Prostate gland (tissue), 2 donors: ENCODE results near the gene CPLANE2. TPM values are rescaled to one million over a fixed set of nuclear protein-coding genes. Genes with fewer than 3 reads are reported as not detected.

Source experiments
- DNase-seq: peaks from one replicate; pipeline ENCODE4 v3.0.0-alpha.2; 2019; ENCODE audit warnings: low spot score
- H3K27ac ChIP-seq, 2 donors: fragments of 200-600 bp; sonication (generic); 2 replicates each; pipeline ENCODE4 v1.5.1; 2017 to 2019
- H3K27me3 ChIP-seq: fragments of 200-600 bp; sonication (generic); replicated peaks from 2 replicates; pipeline ENCODE4 v1.5.1; 2019; ENCODE audit not compliant: insufficient read depth
- H3K36me3 ChIP-seq, 2 donors: fragments of 200-600 bp; sonication (generic); 1 replicate in 1 of 2; 2 replicates in 1 of 2; pipeline versions ENCODE4 v1.5.1 to v1.8.1; 2017 to 2019
- H3K4me1 ChIP-seq: fragments of 200-600 bp; sonication (generic); replicated peaks from 2 replicates; pipeline ENCODE4 v1.5.1; 2019
- H3K4me3 ChIP-seq, 2 donors: fragments of 200-600 bp; sonication (generic); 2 replicates each; pipeline ENCODE4 v1.5.1; 2017 to 2019
- H3K9me3 ChIP-seq: fragments of 200-600 bp; sonication (generic); 2 replicates; pipeline ENCODE4 v1.5.1; 2017
- POLR2A ChIP-seq: fragments of 450-650 bp; IDR thresholded peaks from one replicate; pipeline ENCODE4 v1.6.1; 2016; ENCODE audit warnings: antibody characterized with exemption, mild to moderate bottlenecking
- POLR2AphosphoS5 ChIP-seq: sonication (generic); formaldehyde crosslinking; IDR thresholded peaks from one replicate; pipeline ENCODE4 v1.6.1; 2017; ENCODE audit warnings: antibody characterized with exemption
- WGBS: methylation state at CpG from one replicate; pipeline ENCODE4 v1.1.5; 2018; 5-methylcytosine and 5-hydroxymethylcytosine counted together
- intact Hi-C: fragments of 100-400 bp; cut with DNase I; formaldehyde crosslinking; loops from one replicate; pipeline ENCODE4 v1.14.2; 2022
- total RNA-seq, 2 donors: library from RNA; depleted of rRNA; stranded (reverse); fragments of >200 nt; gene quantifications; one replicate each; pipeline ENCODE4 v1.1.0, GENCODE V29; 2016
- TF ChIP-seq, protein P1 (sequence below), 4 experiments: fragments of 200-600 bp in 2 of 4; fragments of 450-650 bp in 2 of 4; sonication (generic) in 2 of 4; IDR thresholded peaks; 1 replicate in 3 of 4; 2 replicates in 1 of 4; pipeline ENCODE4 v1.5.1; 2016 to 2019; ENCODE audit warnings: antibody characterized with exemption in 4 of 4, mild to moderate bottlenecking in 2 of 4, moderate library complexity in 2 of 4

Gene CPLANE2
- total RNA-seq, 2 donors from 2014 or later = 5.5 to 12.9 TPM

DNA sequence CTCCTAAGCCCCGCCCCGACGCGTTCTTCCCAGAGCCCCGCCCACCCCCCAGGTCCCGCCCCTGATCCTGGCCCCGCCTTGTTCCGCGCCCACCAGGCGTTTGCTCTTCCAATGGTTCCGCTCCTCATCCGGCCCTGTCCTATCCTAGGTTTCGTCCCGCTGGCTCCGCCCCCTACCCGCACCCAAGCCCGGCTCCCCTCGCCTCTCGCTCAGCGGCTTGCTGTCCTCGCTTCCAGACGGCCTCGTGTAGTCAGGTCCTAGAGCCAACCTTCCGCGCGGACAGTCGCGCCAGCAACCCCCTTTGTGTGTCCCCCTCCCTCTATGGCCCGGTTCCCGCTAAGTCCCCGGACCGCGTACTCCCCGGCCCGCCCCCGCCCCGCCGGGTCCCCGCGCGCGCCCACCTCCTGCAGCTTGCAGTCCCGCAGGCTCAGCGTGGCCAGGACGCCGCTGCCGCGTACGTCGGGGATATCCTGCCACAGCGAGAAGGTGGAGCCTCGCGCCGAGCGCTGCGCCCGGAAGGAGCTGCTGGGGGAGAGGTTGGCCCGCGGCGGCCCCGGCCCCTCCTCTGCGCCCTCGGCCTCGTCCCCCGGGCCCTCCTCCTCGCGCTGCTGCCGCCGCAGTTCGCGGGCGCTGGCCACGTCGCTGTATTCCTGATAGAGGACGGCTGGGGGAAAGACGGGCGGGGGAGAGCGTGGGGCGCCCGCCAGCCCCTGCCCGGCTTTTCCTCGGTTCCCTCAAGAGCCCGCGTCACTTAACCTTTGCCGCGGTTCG lies 30.3 kb downstream of the CPLANE2 start:
- no peaks in the 10 kb centered on the region for H3K36me3 ChIP-seq
- peak; percentile 98 for DNase-seq
- H3K27ac ChIP-seq = peak overlapping the region; percentile 86 to 87
- intact Hi-C loops = loop anchor here (5.0 kb wide), 2 partner anchors 36 to 146 kb away; partner anchors contain the start of gene FBXO42
- peak; percentile 84 for TF ChIP-seq POLR2A
- peak; percentile 81 for TF ChIP-seq POLR2AphosphoS5
- TF ChIP-seq, protein P1, sequence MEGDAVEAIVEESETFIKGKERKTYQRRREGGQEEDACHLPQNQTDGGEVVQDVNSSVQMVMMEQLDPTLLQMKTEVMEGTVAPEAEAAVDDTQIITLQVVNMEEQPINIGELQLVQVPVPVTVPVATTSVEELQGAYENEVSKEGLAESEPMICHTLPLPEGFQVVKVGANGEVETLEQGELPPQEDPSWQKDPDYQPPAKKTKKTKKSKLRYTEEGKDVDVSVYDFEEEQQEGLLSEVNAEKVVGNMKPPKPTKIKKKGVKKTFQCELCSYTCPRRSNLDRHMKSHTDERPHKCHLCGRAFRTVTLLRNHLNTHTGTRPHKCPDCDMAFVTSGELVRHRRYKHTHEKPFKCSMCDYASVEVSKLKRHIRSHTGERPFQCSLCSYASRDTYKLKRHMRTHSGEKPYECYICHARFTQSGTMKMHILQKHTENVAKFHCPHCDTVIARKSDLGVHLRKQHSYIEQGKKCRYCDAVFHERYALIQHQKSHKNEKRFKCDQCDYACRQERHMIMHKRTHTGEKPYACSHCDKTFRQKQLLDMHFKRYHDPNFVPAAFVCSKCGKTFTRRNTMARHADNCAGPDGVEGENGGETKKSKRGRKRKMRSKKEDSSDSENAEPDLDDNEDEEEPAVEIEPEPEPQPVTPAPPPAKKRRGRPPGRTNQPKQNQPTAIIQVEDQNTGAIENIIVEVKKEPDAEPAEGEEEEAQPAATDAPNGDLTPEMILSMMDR (IDR thresholded peaks at IDR 0.05) = no peak
- H3K27me3 ChIP-seq = no peaks in the 10 kb centered on the region
- 1% methylated on average over 73 of the region's 87 CpGs for WGBS
- H3K4me1 ChIP-seq = no peaks in the 10 kb centered on the region
- peak overlapping the region; percentile 47 for H3K4me3 ChIP-seq
- no peaks in the 10 kb centered on the region for H3K9me3 ChIP-seq

DNA sequence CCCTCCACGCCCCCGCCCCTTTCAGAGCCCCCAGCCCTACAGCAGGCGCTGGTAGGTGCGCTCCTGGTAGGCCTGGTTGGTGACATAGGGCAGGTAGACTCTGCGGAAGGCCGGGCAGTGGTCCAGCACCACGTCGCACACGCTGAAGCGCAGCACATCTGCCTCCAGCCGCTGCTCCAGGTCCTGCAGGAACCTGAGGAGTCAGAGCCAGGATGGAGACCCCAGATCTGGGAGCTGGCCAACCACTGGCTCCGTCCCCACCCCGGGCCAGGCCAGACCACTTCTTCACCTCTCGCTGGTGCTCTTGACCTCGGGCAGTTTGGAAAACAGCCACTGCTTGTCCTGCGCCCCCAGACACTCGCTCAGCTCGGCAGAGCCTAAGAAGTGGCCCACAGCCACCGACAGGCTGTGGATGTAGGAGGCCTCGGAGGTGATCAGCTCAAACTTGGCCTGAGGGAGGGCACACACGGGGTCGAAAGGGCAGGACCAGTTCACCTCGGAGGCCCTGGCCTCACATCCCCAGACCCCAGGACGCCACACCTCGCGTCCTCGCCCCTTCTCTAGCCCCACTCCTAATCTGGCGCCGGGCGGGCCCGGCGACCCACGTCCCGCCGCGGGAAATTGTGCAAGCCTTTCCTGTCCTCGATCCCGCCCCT lies 31.0 kb downstream of the CPLANE2 start:
- TF ChIP-seq POLR2AphosphoS5 = no peak
- TF ChIP-seq, protein P1 (IDR thresholded peaks at IDR 0.05) = no peak
- no peak for TF ChIP-seq POLR2A
- H3K4me3 ChIP-seq = peak overlapping the region; percentile 35 to 47
- H3K27me3 ChIP-seq = no peaks in the 10 kb centered on the region
- H3K9me3 ChIP-seq = no peaks in the 10 kb centered on the region
- no peaks in the 10 kb centered on the region for H3K36me3 ChIP-seq
- H3K27ac ChIP-seq = peak overlapping the region; percentile 64 to 87
- no peaks in the 10 kb centered on the region for H3K4me1 ChIP-seq
- DNase-seq = no peak
- 39% methylated on average over 38 of the region's 38 CpGs for WGBS
- intact Hi-C loops = loop anchor here (5.0 kb wide), 2 partner anchors 36 to 146 kb away; partner anchors contain the start of gene FBXO42

DNA sequence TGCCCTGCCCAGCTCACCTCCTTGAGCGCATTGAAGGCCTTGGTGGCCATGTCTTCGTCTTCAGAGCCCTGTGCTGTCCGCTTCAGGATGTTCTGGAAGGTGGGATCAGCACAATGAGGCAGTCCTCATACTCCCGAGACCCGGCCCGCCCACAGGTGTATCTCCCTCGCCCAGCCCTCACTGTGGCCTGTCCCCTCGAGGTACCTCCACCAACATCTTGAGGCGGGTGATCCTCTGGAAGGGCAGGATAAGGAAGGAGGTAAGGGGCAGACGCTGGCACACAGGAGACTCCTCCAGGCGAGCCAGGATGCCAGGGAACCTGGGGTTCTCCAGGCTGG lies 31.7 kb downstream of the CPLANE2 start:
- Histone ChIP-seq H3K36me3 (no peaks in the 10 kb centered on the region), H3K27ac (no peak overlapping the region), H3K9me3 (no peaks in the 10 kb centered on the region), H3K4me3 (no peak overlapping the region), H3K4me1 (no peaks in the 10 kb centered on the region), H3K27me3 (no peaks in the 10 kb centered on the region)
- TF ChIP-seq, protein P1 (IDR thresholded peaks at IDR 0.05) = no peak
- TF ChIP-seq POLR2A (no peak), POLR2AphosphoS5 (no peak)
- 96% methylated on average over 11 of the region's 11 CpGs for WGBS
- no peak for DNase-seq
- intact Hi-C loops = loop anchor here (5.0 kb wide), 2 partner anchors 37 to 147 kb away; partner anchors contain the start of gene FBXO42

DNA sequence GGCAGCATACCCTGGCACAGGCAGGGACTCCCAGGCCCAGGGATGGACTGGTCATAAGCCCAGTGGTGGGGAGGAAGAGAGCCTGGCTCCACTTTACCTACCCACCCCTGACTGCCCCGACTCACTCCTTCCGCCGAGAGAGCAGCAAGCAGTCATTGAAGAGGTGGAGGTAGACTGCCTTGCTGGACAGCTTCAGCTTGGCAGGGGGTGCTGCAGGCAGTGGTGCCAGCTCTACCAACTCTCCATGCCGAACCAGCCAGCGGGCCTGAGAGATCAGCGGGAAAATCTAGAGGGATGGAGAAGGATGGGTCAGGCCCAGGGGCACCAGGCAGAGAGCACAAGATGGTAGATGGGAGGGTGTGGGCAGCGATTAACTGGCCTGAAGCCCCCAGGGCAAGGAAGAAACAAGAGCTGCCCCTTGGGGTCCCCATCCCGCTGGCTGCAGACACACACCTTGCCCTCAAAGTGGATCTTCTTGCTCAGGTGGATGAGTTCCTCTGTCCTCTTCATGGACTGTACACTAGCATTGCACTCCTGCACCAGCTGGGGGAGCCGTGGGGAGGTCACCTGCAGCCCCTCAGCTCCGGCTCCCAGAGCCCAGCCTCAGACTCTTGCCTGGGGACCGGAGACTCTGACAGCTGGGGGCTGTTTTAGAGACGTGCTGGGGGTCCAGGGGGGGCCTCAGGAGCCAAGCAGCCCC lies 32.2 kb downstream of the CPLANE2 start:
- Histone ChIP-seq H3K9me3 (no peaks in the 10 kb centered on the region), H3K27me3 (no peaks in the 10 kb centered on the region), H3K27ac (no peak overlapping the region), H3K36me3 (no peaks in the 10 kb centered on the region), H3K4me3 (no peak overlapping the region), H3K4me1 (no peaks in the 10 kb centered on the region)
- TF ChIP-seq POLR2A = no peak
- TF ChIP-seq, protein P1 (IDR thresholded peaks at IDR 0.05) = peak in 2 of 4 experiments; percentile 42 to 48
- no peak for TF ChIP-seq POLR2AphosphoS5
- intact Hi-C loops = loop anchor here (5.0 kb wide), 2 partner anchors 38 to 148 kb away; partner anchors contain the start of gene FBXO42
- 86% methylated on average over 11 of the region's 12 CpGs for WGBS
- no peak for DNase-seq
